RWPE1 (cell line): ENCODE data around the gene SYNE2.

Source experiments
- CTCF ChIA-PET: fragments of 350-600 bp; sonication (Branson Sonifier 250); formaldehyde crosslinking; extraction: SDS; loops from one replicate; lab custom pipeline; 2021; lab: Yijun Ruan, JAX
- POLR2A ChIA-PET: fragments of 400-600 bp; formaldehyde crosslinking; extraction: SDS; loops from one replicate; lab custom pipeline; 2020; ENCODE audit warnings: antibody characterized with exemption; ENCODE audit not compliant: low non-redundant PET; lab: Yijun Ruan, JAX
- DNase-seq: peaks from one replicate; pipeline ENCODE4 v3.0.0; 2012; ENCODE audit warnings: low spot score
- H3K27ac ChIP-seq: fragments of 450-650 bp; 2 replicates; pipeline ENCODE4 v1.5.1; 2017
- TF ChIP-seq, protein P1 (sequence below): fragments of 450-650 bp; conservative IDR thresholded peaks from 2 replicates; pipeline ENCODE4 v1.5.1; 2017; ENCODE audit warnings: low read depth, mild to moderate bottlenecking

Gene SYNE2

DNA sequence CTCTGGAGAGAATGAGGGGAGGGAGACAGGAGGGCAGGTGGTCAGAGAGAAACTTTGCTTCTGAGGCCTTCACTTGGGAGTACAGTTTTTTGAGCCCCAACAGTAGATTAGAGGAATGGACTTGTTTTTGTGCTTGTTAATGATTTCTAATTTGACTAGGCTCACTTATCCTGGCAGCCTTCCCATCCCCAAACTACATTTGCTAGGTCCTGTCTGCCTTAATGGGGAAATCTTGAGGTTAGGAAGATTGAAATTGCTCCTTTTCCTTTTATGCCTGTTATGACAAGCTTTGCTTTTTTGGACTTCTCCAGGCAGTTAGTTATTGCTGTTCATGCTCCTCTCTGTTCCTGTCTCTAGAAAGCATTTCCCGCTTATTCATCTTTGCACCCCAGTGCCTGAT is 37.7 kb downstream of the SYNE2 start:
- POLR2A ChIA-PET = no interaction called here
- CTCF ChIA-PET = no interaction called here
- DNase-seq = no peak
- TF ChIP-seq, protein P1, sequence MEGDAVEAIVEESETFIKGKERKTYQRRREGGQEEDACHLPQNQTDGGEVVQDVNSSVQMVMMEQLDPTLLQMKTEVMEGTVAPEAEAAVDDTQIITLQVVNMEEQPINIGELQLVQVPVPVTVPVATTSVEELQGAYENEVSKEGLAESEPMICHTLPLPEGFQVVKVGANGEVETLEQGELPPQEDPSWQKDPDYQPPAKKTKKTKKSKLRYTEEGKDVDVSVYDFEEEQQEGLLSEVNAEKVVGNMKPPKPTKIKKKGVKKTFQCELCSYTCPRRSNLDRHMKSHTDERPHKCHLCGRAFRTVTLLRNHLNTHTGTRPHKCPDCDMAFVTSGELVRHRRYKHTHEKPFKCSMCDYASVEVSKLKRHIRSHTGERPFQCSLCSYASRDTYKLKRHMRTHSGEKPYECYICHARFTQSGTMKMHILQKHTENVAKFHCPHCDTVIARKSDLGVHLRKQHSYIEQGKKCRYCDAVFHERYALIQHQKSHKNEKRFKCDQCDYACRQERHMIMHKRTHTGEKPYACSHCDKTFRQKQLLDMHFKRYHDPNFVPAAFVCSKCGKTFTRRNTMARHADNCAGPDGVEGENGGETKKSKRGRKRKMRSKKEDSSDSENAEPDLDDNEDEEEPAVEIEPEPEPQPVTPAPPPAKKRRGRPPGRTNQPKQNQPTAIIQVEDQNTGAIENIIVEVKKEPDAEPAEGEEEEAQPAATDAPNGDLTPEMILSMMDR = no peak
- H3K27ac ChIP-seq = peak overlapping the region; percentile 68; the same call in 1 of the 2 replicates

DNA sequence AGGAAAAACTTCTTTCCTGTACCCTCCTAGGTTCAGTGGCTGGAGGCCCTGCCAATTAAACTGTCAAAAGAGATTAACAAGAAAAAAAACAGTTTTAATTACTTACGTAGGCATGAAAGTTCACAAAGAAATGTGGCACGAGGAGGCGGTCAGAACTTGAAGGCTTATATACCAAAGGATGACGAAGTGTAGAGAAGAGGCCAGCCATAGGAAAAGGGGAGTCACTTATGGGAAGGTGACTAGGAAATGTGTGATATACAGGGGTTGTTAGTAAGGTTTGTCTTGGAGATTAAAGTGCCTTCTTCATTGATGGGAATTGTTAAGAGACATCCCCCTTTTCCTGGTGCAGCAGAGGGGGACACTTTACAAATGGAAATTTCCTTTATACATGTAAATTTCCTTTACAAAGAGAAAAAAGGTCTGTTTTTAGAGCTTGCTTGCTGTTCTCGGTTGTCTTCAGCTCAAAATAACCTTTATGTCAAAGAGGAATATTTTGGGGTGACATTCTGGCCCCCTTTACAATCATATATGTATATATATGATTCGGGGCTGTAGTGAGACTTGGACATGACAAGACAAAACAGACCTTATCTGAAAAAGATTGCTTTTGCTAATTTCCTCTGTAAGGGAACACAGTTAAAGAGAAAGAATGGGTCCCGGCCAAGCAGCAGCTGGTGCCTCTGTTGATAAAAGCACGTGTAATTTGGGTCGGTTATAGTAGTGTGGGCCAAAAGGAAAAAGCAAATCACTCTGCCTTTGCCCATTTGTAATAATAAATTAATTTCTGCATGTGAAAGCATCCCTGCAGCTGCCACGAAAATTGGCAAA is 38.6 kb downstream of the SYNE2 start:
- DNase-seq = no peak
- TF ChIP-seq, protein P1 = no peak
- ChIA-PET POLR2A (no interaction called here), CTCF (no interaction called here)
- H3K27ac ChIP-seq = no peak overlapping the region

DNA sequence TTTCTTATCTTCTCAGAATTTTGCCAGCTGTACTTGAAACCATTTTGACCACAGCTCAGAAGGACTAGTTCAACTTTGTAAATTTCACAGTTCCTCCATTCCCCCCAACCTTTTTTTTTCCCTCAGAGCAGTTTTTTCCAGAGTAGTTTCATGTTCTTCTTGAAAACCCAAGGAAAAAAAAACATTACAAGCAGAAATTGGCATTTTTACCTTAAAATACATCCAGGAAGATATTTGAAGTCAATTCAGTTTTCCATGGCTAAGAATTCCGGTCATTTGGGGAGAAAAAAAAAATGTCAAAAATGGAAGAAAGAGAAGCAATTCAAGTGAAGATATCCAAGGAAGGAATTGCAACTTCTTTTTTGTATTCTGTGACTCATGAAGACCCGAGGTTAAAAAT is 39.5 kb downstream of the SYNE2 start:
- no peak for DNase-seq
- CTCF ChIA-PET = no interaction called here
- POLR2A ChIA-PET = no interaction called here
- TF ChIP-seq, protein P1 = no peak
- no peak overlapping the region for H3K27ac ChIP-seq

DNA sequence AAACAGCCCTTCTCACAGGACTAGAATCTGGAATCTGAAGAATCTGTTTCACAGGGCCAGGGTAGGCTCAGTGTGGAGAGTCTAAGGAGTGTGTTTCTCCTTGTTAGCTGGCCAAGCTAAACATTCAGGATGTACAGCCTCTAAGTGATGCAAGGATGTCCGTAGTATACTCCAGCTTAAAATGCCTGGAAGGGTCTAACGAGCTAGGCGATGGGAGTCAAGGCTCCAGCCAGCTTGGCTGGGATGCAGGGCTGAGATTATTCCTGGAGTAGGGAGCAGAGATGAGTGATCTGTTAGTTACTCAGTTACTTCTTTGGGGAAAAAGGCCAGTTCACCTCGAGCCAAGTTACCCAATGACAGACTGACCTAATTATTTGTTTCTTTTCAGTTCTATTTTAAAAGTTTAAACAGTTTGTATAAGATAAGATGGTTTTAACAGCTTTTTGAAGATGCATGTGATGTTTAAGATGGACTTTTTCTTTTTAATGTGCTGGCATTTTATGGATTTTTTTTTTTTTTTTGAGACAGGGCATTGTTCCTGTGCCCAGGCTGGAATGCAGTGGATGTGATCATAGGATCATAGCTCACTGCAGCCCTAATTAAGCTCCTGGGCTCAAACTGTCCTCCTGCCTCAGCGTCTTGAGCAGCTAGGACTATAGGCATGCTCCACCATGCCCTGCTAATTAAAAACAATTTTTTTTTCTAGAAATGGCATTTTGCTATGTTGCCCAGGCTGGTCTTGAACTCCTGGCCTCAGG is 41.1 kb downstream of the SYNE2 start:
- CTCF ChIA-PET = no interaction called here
- H3K27ac ChIP-seq = peak overlapping the region; percentile 82

DNA sequence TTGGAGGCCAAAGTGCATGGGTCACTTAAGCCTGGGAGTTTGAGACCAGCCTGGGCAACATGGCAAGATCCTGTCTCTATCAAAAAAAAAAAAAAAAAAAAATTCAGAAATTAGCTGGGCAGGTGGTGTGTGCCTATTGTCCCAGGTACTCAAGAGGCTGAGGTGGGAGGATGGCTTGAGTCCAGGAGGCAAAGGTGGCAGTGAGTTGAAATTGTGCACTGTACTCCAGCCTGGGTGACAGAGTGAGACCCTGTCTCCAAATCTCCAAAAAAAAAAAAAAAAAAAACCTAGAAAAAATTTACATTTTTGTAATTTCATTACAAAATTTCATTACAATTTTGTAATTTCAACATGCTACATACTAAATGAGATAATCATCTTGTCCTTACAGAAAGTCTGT is 42.7 kb downstream of the SYNE2 start:
- H3K27ac ChIP-seq = peak overlapping the region; percentile 43
- ChIA-PET POLR2A (no interaction called here), CTCF (interaction anchor here (0.8 kb wide), 1 partner anchor 10 kb away, joined by 6 read pairs; no protein-coding TSS in a partner anchor)
- TF ChIP-seq, protein P1 = no peak
- DNase-seq = no peak

More for the DNA sequence above, 41.1 kb downstream of the SYNE2 start:
- TF ChIP-seq, protein P1 = no peak
- DNase-seq = no peak
- POLR2A ChIA-PET = no interaction called here

DNA sequence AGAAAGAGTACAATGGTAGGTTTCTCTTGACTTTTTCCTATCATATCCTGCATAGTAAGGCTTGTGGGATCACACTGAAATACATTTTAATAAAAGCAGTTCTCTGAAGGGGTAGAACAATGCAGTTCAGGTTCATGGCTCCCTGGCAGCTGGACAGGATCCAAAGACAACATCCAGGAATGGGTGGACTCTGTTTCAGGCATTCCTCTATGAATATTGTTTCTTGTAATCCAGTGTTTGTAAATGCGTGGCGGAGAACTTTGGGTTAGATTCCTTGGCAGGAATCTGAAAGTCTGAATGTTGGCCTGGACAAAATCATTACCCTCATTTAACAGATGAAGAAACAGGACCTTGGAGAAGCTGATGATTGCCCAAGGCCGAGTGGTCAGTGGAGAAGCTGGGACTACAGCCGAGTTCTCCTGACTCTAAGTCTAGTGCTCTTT is 43.5 kb downstream of the SYNE2 start:
- peak; percentile 36 for DNase-seq
- ChIA-PET CTCF (interaction anchor here (0.6 to 0.9 kb wide), 2 partner anchors 45 to 76 kb away, joined by 3 read pairs; no protein-coding TSS in a partner anchor), POLR2A (no interaction called here)
- TF ChIP-seq, protein P1 = no peak
- H3K27ac ChIP-seq = peak overlapping the region; percentile 74
